ENCODE results near the gene PRKAR2A. TPM values are rescaled to one million over a fixed set of nuclear protein-coding genes. Genes with fewer than 3 reads are reported as not detected.
"Not testable (repeated sequence)": the region's sequence is repeated elsewhere in the genome, so short reads cannot be mapped to it uniquely, and the experiment has no call there.

The PRKAR2A gene
- total RNA-seq, 2 donors from 2014 or later, result 14.8 to 32.0 TPM

DNA sequence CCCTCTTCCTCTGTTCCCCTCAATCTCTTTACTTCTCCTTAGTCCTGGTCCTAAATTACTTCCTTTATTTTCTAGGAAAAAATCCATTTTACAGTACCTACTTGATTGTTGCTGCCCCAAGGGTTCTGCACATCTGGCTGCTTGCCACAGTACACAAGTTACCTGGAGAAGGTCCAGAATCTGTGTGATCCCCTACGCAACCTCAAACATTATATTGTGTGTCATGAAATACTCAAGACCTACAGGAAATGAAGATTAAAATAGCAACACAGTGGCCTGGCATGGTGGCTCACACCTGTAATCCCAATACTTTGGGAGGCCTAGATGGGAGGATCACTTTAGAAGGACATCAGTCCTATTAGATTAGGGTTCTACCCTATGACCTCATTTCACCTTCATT, 48.7 kb downstream of the PRKAR2A start:
- H3K9me3 ChIP-seq, result no peaks in the 10 kb centered on the region
- intact Hi-C loops (cut with DNase I), result no loop called here
- DNase-seq (peak; percentile 68 to 85 (median 79)), ATAC-seq (peak; percentile 70)
- H3K4me3 ChIP-seq, result no peak overlapping the region
- WGBS, 2 donors, result 7 to 15% methylated on average over 1 of the region's 1 CpG
- H3K4me1 ChIP-seq, result peaks cover 9% of the 10 kb centered on the region
- peak overlapping the region in 1 of 4 donors; percentile 19 for H3K27ac ChIP-seq
- no peaks in the 10 kb centered on the region for H3K36me3 ChIP-seq (replicated peaks in 1 of 2; ENCODE audit: insufficient read depth in 1 of 2, low read depth in 2 of 2)
- no peaks in the 10 kb centered on the region for H3K27me3 ChIP-seq
- TF ChIP-seq, protein P1, sequence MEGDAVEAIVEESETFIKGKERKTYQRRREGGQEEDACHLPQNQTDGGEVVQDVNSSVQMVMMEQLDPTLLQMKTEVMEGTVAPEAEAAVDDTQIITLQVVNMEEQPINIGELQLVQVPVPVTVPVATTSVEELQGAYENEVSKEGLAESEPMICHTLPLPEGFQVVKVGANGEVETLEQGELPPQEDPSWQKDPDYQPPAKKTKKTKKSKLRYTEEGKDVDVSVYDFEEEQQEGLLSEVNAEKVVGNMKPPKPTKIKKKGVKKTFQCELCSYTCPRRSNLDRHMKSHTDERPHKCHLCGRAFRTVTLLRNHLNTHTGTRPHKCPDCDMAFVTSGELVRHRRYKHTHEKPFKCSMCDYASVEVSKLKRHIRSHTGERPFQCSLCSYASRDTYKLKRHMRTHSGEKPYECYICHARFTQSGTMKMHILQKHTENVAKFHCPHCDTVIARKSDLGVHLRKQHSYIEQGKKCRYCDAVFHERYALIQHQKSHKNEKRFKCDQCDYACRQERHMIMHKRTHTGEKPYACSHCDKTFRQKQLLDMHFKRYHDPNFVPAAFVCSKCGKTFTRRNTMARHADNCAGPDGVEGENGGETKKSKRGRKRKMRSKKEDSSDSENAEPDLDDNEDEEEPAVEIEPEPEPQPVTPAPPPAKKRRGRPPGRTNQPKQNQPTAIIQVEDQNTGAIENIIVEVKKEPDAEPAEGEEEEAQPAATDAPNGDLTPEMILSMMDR (IDR thresholded peaks at IDR 0.05), result no peak
- no peak for TF ChIP-seq POLR2A (IDR thresholded peaks at IDR 0.05)

DNA sequence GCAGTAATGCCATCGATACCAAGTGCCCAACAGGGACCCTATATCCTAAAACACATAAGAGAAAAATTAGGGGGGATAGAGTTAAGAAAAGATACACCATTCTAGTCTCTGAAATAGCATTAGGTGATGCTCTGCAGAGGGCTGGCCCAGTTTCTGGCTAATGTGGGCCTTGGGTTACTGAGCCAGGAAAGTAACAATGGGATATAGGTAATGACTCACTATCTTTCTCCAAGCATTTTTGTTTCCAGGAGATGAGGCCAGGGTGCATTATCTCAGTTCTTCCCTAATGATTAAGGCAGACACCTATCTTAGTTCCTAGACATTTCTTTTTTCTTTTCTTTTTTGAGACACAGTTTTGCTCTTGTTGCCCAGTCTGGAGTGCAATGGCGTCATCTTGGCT, 50.0 kb downstream of the PRKAR2A start:
- ATAC-seq (no peak), DNase-seq (no peak)
- no peak for TF ChIP-seq POLR2A (IDR thresholded peaks at IDR 0.05)
- TF ChIP-seq, protein P1 (IDR thresholded peaks at IDR 0.05), result no peak
- Histone ChIP-seq H3K4me3 (no peak overlapping the region), H3K4me1 (peaks cover 9% of the 10 kb centered on the region), H3K27ac (no peak overlapping the region), H3K27me3 (no peaks in the 10 kb centered on the region), H3K9me3 (no peaks in the 10 kb centered on the region), H3K36me3 (replicated peaks in 1 of 2; ENCODE audit: insufficient read depth in 1 of 2, low read depth in 2 of 2) (no peaks in the 10 kb centered on the region)
- intact Hi-C loops (cut with DNase I), result no loop called here
- 96 to 100% methylated on average over 2 of the region's 2 CpGs for WGBS, 2 donors

DNA sequence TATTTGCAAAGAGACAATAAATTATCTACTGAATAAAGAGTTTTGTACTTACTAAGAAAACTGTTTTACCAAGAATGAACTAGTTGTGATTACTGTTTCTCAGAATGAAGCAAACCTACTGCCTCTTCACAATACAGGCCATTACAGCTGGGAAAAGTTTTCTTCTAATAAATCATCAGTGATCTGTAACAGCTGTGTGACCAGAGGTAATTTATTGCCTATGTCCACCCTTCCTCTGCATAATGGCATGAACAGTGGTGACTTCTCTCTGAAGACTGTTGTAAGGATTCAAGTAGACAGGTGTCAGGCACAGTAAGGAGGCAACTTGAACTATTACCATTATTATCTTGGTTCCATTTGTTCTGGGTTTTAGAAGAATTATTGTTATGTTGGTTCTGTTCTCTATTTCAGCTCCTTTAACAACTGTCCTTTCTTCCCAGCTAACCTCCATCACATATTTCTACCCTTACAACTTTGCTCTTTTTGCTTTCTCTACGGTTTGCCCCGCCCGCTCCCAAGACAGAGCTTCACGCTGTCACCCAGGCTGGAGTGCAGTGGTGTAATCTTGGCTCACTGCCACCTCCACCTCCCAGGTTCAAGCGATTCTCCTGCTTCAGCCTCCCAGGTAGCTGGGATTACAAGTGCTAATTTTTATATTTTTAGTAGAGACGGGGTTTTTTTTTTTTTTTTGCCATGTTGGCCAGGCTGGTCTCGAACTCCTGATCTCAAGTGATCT, 51.5 kb downstream of the PRKAR2A start:
- Histone ChIP-seq H3K4me3 (no peak overlapping the region), H3K27me3 (no peaks in the 10 kb centered on the region), H3K27ac (no peak overlapping the region), H3K36me3 (replicated peaks in 1 of 2; ENCODE audit: insufficient read depth in 1 of 2, low read depth in 2 of 2) (no peaks in the 10 kb centered on the region), H3K4me1 (peaks cover 9% of the 10 kb centered on the region), H3K9me3 (no peaks in the 10 kb centered on the region)
- intact Hi-C loops (cut with DNase I), result no loop called here
- ATAC-seq (no peak), DNase-seq (peak in 2 of 4 donors; percentile 11 to 13)
- 85% methylated on average over 7 of the region's 7 CpGs for WGBS, 2 donors
- TF ChIP-seq, protein P1 (IDR thresholded peaks at IDR 0.05), result no peak
- TF ChIP-seq POLR2A (IDR thresholded peaks at IDR 0.05), result no peak

DNA sequence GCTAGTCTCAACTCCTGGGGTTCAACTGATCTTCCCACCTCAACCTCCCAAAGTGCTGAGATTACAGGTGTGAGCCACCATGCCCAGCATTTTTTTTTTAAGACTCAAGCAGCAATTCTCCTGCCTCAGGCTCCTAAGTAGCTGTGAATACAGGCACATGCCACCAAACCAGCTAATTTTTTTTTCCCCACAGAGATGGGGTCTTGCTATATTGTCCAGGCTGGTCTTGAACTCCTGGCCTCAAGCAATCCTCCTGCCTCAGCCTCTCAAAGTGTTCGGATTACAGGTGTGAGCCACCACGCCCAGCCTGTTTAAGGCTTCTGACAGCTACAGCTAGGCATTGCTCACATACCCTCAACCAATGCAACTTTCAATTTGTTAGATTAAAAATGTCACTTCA, 54.2 kb downstream of the PRKAR2A start:
- H3K9me3 ChIP-seq; H3K4me3 ChIP-seq; intact Hi-C loops (cut with DNase I); H3K36me3 ChIP-seq (replicated peaks in 1 of 2; ENCODE audit: insufficient read depth in 1 of 2, low read depth in 2 of 2); H3K27me3 ChIP-seq; DNase-seq; H3K4me1 ChIP-seq; H3K27ac ChIP-seq; ATAC-seq: not testable (repeated sequence)
- 93 to 98% methylated on average over 2 of the region's 2 CpGs for WGBS, 2 donors

DNA sequence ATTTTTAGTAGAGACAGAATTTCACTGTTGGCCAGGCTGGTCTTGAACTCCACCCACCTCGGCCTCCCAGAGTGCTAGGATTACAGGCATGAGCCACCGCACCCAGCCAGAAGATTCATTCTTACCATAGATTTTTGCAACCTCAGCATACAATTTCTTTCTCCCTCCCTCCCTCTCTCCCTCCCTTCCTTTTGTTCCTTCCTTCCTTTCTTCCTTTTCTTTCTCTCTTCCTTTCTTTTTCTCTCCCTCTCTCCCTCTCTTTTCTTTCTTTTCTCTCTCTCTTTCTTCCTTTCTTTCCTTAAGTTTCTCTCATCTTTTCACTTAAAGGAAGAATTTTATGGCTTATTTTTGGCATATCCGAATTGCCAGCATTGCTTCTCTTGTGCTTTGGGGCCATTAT, 58.0 kb downstream of the PRKAR2A start:
- no peak for TF ChIP-seq POLR2A (IDR thresholded peaks at IDR 0.05)
- TF ChIP-seq, protein P1 (IDR thresholded peaks at IDR 0.05), result no peak
- WGBS, 2 donors, result 84 to 97% methylated on average over 3 of the region's 3 CpGs

More for the DNA sequence above, 58.0 kb downstream of the PRKAR2A start:
- no peaks in the 10 kb centered on the region for H3K27me3 ChIP-seq
- intact Hi-C loops (cut with DNase I), result no loop called here
- no peak for DNase-seq
- H3K9me3 ChIP-seq, result no peaks in the 10 kb centered on the region
- H3K27ac ChIP-seq, result no peak overlapping the region
- ATAC-seq, result no peak
- no peaks in the 10 kb centered on the region for H3K36me3 ChIP-seq (replicated peaks in 1 of 2; ENCODE audit: insufficient read depth in 1 of 2, low read depth in 2 of 2)
- no peaks in the 10 kb centered on the region for H3K4me1 ChIP-seq
- no peak overlapping the region for H3K4me3 ChIP-seq

All from body of pancreas (tissue), 4 donors.